HG03135 (cell line): Measurements from ENCODE around the gene MORN5.
A peak's percentile ranks its signal among the peaks of the same experiment; 100 is the strongest.

ENCODE experiments used
- ATAC-seq: cut with Tn5 transposase; IDR thresholded peaks from one replicate; pipeline ENCODE4 v1.9.1; 2021; ENCODE audit warnings: mild to moderate bottlenecking, moderate library complexity; ENCODE audit not compliant: unreplicated experiment

The MORN5 gene

DNA sequence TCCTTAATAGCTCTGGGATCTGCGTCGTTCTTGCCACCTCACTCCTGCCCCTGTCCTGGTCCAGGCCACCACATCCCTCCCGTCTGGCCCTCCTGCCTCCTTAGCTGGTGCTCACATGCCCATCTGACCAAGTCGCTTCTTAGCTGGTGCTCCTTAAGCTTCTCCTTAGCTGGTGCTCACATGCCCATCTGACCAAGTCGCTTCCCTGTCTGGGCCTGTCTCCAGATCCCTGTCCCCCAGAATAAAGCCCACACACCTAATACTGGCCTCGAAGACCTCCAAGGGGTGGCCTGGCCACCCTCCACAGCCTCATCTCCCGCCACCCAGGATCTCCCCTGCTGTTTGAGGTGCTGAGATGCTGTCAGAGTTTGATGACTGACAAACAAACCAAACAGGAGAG, 35.2 kb upstream of the MORN5 start:
- no peak for ATAC-seq

DNA sequence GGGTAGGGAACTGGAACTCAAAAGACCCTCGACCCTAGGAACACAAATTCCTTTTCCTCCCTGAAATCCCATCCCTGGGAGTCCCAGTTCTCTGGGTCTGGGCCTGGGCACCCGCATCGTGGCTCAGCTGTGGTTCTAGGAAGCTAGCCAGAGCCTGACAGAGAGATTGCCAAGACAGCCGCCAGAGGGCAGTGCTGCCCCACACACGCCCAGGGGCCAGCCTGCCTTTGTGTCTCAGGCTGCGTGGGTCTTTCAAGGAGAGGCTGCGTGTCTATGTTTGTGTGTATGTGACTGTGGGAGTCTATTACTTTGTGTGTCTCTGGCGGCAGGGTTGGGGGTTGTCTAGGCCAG, 34.6 kb upstream of the MORN5 start:
- ATAC-seq = peak; percentile 68

DNA sequence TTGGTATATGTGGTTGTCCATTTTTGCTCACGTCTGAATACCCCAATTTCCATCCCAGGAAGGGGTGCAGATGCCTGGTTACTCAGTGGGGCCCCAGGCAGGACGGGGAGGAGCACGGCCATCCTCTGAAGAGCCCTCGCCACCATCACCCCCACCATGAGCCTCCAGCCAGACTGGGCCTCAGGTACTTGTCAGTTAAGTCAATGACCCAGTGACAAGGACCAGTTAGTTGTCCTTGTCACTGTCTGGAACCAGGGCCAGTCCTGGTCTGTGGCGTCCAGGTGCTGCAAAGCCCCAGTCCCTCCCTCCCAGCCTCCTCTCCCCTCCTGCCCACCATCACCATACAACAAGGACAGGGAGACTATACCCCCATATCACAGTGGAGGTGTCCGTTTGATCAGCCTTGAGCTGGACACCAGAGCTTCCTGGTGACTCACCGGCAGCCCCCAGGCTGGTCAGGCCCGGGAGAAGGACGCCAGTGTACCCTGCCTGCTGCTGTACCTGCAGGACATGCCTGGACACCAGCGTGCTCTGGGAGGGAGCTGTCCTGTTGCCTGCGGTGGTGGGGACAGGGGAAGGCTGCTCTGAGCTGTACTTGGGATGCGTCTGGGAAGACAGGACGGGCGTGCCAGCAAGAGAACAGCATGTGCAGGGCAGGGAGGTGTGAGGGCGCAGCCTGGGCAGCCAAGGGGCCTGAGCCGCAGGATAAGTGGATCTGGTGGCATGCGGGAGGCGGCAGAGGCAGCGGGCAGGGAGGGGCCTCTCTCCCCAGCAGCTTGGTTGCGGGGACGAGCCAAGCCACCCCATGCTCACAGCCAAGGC, 34.0 kb upstream of the MORN5 start:
- ATAC-seq = no peak

DNA sequence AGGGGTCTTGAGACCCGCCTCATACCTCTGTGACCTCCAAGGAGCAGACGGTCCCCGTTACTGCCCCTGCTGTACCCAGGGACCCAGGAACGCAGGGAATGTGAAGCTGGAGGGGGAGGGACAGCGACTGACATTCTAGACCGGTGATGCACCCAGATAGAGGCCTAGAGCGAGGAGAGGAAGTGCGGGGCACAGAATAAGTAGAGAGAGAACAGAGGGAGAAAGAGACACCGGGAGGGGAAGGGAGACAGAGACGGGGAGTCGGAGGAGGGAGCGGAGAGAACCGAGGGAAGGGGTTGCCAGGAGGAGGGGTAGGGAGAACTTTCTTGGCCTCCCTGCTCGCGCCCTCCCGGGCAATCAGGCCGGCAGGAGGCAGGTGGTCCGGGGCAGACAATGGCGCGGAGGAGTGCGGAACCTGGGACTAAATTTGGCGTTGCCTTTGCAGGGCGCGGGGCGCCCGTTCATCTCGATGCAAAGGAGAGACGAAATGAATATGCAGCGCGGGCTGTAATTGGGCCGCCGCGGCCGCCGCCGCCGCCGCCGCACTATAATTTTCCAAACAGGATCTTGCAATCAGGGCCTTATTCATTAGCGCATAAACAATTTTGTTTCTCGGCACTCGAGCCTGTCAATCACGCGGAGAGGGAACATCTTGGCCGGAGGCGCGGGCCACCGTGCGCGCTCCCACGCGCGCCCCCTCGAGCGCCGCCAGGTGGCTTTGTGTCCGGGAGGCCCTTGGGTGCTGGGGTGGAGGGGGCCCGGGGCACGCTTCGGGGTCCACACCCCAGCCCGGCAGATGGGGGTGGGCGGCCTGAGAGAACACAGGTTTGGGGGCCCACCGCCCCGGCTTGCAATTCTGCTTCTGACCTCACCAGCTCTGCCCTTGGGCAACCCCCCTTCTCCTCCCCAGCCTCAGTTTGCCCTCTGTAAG, 33.1 kb upstream of the MORN5 start:
- no peak for ATAC-seq

DNA sequence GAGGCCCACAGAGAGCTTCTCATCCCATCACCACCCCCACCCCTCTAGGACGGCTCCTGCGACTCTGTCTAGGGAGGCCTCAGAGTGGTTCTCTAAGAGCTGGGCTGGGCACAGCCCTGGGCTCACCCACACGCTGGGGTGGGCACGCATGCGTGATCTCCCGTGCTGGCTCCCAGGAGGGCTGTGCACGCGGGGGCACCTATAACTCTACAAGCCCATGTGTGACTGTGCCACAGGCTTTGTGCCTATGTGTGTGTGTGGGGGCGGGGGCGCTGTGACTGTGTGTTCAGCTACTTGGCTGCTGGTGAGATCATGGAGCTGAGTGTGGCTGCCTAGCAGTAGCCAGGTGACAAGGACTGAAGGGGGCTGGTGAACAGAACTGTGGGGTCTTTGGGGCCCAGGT, 32.3 kb upstream of the MORN5 start:
- no peak for ATAC-seq

DNA sequence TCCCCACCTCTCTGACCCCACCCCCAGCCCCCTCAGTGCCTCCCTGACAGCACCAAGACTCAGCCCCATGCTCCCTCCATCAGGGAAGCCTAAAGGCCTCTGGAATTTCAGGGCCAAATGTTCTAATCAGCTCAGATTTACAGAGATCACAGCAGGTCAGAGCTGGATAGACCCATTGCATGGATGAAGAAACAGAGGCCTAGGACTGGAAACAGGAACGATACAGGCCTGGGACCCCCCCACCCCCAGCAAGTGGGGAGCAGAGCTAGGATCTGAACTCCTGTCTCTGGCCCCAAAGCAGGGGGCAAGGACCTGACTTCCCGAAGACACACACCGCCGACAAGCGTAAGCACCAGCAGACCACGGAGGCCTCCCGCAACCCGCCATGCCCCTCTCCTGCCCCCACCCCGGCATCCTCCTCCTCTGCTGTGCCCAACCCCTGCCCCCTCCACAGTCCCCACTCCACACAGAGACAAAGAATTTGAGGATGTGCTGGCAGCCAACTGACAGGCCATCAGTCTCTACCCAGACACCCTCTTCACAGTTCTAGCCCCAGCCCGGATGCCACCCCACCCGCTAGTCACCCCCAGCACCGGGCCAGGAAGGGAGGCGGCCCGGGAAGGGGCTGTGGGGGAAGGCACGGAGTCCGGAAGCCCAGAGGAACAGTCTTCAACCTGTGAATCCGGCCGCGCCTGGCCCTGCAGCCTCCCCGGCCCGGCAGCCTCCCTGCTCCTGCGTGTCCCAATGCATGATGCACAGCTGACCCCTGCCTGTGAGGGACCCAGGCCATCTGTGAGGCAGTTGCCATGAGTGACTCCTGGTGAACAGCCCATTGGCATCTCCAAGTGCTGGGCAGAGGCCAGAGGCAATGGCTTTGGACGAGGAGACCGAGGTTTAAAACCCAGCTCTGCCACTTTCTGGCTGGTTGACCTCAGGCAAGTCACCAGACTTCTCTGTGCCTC, 31.4 kb upstream of the MORN5 start:
- ATAC-seq = no peak

DNA sequence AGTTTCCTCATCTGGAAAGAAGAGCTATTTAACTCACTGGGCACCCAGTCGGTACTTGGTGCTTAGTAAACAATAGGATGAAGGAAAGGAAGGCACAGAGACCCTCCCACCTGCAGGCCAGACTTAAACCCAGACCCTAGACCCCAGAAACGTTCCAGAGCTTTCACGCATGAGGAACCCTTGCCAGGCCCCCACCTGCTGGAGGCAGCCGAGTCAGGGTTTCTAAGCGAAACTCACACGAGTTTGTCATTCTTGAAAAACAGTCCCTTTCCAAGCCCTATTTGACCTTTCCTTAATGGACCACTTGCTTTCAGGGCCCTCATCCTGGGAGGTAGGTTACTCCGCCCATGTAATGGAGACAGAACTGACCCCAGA, 30.8 kb upstream of the MORN5 start:
- no peak for ATAC-seq

DNA sequence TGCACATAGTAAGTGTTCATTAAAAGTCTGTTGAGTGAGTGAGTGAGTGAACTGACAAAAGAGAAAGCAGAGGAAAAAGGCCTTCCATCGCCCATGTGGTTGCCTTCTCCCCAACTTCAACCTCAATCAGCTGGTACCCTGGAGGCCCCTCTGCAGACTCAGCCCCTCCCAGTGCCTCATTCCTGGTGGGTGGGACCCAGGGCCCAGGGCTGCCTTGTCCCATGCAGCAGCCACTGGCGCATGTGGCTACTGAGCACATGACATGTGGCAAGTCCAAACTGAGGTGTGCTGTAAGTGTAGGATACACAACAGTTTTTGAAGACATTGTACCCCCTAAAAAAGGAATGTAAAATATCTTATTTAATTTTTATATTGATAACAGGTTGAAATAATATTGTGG, 29.7 kb upstream of the MORN5 start:
- ATAC-seq = no peak

DNA sequence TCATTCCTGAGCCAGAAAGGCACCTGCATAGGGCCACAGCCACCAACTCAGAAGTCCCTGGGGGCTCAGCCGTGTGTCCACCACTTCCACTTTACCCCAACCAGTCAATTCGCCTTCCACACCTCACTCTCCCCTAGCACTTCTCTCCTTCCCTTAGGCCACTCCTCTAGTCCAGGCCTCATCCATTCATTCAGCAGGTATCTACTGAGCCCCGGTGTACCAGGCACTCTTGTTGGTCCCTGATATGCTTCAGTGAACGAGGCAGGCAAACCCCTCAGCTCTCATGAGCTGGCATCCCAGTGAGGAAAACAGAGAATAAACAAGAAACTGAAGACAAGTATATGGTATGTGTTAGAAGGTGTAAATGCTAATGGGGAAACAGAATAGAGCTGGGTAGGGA, 28.9 kb upstream of the MORN5 start:
- ATAC-seq = no peak

DNA sequence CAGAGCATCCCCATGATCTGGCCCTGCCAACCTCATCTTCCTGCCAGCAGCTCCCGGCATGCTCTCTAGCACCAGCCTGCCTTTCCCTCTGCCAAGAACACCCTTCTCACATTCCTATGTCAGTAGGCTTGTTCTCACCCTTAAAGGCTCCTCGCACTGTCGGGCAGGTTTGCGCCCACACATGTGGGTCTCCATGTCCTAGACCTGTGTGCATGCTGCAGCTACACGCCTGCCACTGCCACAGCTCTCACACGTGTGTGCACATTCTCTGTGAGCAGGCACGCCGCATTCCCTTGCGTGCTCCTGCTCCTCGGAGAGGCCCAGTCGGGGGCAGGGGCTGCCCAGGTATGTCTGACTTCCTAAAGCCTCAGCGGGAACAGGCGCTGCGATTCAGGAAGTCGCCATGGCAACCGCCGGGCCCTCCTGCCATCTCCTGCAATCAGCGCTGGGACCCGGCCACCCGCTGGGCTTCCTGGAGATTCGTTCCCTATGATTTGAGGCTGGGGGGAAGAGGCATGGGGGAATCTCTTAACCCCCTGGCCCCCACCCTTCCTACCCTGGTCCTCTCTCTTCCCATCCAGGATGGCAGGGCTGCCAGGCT, 28.2 kb upstream of the MORN5 start:
- no peak for ATAC-seq

DNA sequence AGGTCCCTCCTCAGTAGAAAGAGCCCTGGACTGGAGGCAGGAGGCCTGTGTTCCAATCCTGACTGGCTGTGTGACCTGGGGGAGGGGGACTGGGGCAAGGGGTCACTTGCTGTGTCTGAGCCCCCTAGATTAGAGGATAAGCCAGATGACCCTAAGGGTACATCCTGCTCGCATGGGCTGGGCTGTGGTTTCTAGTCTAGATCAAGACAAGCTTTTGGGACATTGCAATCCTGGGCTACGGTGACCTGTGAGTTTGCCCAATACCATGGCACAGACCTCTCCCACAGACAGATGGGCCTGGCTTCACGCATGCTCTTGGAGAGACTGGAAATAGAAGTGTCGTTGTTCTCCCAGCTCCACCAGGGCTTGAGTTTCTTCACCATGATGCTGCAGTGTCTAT, 27.2 kb upstream of the MORN5 start:
- no peak for ATAC-seq

DNA sequence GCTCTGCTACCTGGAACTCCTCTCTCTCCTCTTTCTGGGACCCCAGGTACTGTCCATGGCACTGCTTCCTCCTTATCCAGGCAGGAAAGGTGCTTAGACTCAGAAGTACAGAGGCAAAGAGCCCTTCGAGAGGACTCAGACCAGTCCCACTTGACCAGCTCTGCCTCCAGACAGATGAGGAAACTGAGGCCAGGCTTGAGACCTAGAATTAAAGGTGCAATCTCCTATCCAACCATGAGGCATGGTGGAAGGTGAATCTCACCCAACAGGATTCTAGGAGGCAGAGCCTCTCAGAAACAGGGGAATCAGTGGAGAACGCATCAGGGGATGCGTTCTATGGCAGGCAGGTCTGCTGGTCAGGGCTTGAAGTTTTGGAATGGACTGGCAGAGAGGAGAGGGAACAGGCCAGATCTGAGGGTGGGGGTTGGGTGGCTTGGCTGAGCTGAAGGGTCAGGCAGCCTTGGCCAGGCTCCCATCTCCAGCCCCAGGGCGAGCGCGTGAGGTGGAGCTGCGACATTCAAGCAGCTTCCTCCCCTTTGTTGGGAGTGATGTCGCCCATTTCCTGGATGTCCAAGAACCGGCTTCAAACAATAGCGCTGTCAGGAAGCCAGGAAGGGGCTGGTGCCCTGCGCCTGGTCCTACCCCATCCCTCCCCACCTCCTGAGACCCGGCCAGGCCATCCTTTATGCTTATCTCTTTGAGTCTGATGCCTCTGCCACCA, 26.3 kb upstream of the MORN5 start:
- ATAC-seq = no peak

DNA sequence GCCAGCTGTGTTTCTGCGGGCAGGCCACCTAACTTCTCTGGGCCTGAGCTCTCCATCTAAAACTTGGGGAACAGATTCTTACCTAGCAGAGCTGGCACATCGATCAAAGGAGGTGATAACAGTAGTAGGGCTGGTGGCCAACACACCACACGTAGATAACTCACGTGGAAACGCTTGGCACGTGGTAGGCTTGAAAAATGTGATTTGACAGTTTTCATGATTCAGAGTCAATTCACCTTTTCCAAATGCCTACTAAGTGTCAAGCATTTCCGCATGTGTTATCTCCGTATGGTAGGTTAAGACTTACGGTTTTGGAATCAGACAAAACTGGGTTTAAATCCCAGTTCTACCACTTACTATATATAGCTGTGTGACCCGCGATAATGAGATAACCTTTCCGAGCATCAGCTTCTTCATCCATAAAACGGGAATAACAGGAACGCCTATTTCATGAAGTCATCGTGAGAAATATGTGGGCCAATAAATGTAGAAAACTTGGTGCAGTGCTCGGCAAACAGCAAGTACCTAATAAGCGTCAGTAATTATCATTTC, 25.6 kb upstream of the MORN5 start:
- ATAC-seq = no peak

DNA sequence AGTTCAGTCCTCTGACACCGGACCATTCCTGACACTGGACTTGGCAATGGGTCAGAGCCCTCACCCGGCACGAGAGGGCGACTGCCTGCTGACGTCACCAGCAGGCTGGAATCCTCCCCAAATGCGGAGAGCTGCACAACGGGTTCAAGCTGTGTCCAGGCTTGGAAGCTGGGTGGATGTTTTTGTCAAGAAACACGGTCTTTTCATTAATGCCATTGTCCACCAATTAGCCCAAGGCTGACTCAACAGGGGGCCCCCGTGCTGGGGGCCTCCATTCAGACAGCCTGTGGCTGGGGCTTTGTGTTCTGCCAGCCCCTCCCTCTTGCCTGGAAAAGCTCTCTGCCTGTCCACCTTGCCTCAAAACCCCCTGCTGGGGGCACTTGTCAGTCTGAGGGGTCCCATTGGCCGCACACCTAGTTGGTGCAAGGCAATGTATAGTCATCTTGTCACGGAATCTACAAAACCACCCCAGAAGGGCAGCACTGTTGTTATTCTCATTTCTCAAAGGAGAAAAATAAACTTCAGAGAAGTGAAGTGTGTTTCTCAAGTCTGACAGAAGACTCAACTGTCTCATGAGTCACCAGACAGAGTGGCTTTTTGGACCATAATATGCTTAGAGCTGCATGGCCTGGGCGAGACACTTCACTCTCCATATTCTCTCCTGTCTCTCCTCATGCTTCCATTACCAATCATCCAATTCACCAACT, 24.7 kb upstream of the MORN5 start:
- ATAC-seq = no peak

DNA sequence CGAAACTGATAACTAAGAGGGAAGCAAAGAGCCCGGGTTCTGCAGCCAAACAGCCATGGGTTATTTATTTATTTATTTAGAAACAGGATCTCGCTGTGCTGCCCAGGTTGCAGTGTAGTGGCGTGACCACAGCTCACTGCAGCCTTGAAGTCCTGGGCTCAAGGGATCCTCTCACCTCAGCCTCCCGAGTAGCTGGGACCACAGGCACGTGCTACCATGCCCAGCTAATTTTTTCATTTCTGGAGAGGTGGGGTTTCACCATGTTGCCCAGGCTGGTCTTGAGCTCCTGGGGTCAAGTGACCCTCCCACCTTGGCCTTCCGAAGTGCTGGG, 24.2 kb upstream of the MORN5 start:
- no peak for ATAC-seq

DNA sequence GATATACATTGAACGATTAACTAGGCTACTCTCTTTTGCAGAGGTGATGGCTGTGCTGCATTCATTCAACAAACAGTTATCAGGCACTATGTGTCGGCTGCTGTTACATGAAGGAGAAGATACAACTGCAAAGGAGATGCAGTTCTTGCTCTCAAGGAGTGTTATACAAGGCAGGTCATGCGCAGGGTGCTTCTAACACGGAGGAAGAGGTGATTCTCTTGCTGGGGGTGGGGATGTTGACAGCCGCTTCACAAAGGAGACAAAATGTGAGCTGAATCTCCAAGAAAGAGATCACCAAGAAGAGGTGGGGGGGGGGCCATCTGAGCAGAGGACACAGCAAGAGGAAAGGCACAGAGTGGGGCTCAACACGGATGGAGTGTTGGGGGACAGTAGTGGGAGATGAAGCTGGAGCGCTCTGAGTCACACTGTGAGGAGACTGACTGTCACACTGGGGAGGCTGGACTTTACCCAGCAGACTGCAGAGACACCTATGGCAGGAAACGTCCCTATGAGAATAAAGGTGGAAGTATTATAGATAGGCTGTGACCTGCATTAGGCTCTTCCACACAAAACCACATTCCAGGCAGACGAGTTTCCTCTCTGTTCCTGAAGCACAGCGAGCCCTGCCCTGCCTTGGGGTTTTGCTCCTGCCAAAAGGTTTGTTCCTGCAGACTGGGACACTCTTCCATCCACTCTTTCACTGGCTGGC, 21.0 kb upstream of the MORN5 start:
- ATAC-seq = no peak

DNA sequence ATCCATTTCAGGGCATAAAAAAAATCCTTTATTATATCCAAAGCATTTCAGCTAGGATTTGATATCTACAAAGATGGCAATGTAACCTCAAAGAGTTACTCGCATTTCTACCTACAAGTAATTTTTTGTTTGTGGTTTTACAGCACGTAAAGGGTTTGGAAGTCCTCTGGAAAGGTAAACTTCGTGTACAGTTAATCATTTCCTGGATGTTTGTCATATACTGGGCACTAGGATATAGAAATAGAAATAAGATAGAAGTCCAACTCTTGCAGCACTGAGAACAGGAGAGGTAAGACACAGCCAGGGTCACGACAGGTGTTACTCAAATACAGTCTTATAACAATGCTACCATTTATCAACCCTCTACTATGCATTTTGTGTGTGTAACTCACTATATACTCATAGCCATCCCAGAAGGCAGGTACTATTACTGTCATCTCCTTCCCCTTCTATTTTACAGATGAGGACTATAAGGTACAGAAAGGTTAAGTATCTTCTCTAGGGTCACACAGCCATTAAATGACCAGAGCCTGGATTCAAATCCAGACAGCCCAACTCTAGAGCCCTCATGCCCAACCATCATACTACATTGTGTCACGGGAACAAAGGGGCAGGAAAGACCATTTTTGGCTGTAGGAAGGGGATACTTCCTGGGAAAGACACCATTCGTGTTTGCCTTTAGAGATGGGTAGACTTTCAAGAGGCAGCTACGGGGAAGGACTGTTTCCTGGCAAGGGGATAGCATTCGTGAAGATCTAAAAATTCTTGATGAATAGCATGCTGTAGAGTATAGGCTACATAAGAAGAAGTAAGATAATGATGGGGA, 19.1 kb upstream of the MORN5 start:
- no peak for ATAC-seq

DNA sequence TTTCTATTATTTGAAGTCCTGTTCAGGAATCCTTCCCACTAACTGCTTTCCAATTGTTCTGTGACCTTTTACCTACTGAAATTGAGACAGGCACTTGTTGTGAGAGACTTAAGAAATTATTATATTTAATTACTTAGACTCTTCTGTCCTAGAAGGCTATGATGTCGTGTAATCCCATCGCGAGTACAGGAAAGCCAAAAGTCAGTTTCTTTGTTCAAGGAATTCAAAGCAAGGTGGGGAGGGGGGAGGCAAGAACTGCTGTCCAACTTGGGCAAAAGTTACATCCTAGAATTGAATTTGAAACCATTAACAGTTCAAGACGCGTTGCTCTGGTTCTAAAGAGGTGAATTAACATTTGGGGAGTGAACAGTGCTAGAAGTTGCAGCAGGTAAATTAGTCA, 18.0 kb upstream of the MORN5 start:
- no peak for ATAC-seq
